ENCODE measurements around the gene PEAK3.
A peak's percentile ranks its signal among the peaks of the same experiment; 100 is the strongest.

- TF ChIP-seq, protein P1, sequence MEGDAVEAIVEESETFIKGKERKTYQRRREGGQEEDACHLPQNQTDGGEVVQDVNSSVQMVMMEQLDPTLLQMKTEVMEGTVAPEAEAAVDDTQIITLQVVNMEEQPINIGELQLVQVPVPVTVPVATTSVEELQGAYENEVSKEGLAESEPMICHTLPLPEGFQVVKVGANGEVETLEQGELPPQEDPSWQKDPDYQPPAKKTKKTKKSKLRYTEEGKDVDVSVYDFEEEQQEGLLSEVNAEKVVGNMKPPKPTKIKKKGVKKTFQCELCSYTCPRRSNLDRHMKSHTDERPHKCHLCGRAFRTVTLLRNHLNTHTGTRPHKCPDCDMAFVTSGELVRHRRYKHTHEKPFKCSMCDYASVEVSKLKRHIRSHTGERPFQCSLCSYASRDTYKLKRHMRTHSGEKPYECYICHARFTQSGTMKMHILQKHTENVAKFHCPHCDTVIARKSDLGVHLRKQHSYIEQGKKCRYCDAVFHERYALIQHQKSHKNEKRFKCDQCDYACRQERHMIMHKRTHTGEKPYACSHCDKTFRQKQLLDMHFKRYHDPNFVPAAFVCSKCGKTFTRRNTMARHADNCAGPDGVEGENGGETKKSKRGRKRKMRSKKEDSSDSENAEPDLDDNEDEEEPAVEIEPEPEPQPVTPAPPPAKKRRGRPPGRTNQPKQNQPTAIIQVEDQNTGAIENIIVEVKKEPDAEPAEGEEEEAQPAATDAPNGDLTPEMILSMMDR (IDR thresholded peaks at IDR 0.05), result peak in 3 of 6 experiments; percentile 10 to 32 (median 17)
- TF ChIP-seq POLR2A (IDR thresholded peaks at IDR 0.05), result no peak
Observed at GRCh38 chr19:2253106-2254063, 28.6 kb downstream of the PEAK3 start.
